Right atrium auricular region (tissue), 2 donors: Measurements from ENCODE around the gene NR1D2. TPM values are rescaled to one million over a fixed set of nuclear protein-coding genes. Genes with fewer than 3 reads are reported as not detected.

ENCODE experiments used
- DNase-seq: peaks from one replicate; pipeline ENCODE4 v3.0.0-alpha.2; 2019; ENCODE audit warnings: low spot score
- H3K27ac ChIP-seq, 2 donors: fragments of 200-600 bp; sonication (generic); 1 replicate in 1 of 2; 2 replicates in 1 of 2; pipeline ENCODE4 v1.5.1; 2016 to 2019
- H3K27me3 ChIP-seq, 2 donors: fragments of 200-600 bp; sonication (generic); one replicate each; pipeline versions ENCODE4 v1.5.1 to v1.6.0; 2017 to 2019
- H3K36me3 ChIP-seq: fragments of 200-600 bp; sonication (generic); one replicate; pipeline ENCODE4 v1.5.1; 2016
- H3K4me1 ChIP-seq, 2 donors: fragments of 200-600 bp; sonication (generic); one replicate each; pipeline versions ENCODE4 v1.5.1 to v1.6.0; 2017 to 2019
- H3K4me3 ChIP-seq, 2 donors: fragments of 200-600 bp; sonication (generic); 1 replicate in 1 of 2; 2 replicates in 1 of 2; pipeline ENCODE4 v1.5.1; 2017 to 2019; ENCODE audit warnings: mild to moderate bottlenecking in 1 of 2, moderate library complexity in 1 of 2
- H3K9me3 ChIP-seq, 2 donors: fragments of 200-600 bp; sonication (generic); one replicate each; pipeline ENCODE4 v1.5.1; 2019
- total RNA-seq, 2 donors: library from RNA; depleted of rRNA; stranded (reverse); fragments of >200 nt; gene quantifications; one replicate each; pipeline ENCODE4 v1.1.0, GENCODE V29; 2016
- TF ChIP-seq, protein P1 (sequence below), 2 donors: fragments of 200-600 bp; sonication (generic); IDR thresholded peaks; one replicate each; pipeline ENCODE4 v1.5.1; 2019; ENCODE audit warnings: antibody characterized with exemption in 2 of 2

The NR1D2 gene
- total RNA-seq, 2 donors from 2014 or later = 15.8 to 27.7 TPM

DNA sequence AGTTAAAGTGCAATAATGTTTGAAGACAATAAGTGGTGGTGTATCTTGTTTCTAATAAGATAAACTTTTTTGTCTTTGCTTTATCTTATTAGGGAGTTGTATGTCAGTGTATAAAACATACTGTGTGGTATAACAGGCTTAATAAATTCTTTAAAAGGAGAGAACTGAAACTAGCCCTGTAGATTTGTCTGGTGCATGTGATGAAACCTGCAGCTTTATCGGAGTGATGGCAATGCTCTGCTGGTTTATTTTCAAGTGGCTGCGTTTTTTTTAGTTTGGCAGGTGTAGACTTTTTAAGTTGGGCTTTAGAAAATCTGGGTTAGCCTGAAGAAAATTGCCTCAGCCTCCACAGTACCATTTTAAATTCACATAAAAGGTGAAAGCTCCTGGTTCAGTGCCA lies 25.5 kb upstream of the NR1D2 start:
- Histone ChIP-seq H3K36me3 (peaks cover 36% of the 10 kb centered on the region), H3K4me3 (no peak overlapping the region), H3K27me3 (no peaks in the 10 kb centered on the region), H3K9me3 (no peaks in the 10 kb centered on the region), H3K27ac (no peak overlapping the region), H3K4me1 (peaks cover 0 to 26% of the 10 kb centered on the region in 2 donors)
- no peak for DNase-seq
- TF ChIP-seq, protein P1, sequence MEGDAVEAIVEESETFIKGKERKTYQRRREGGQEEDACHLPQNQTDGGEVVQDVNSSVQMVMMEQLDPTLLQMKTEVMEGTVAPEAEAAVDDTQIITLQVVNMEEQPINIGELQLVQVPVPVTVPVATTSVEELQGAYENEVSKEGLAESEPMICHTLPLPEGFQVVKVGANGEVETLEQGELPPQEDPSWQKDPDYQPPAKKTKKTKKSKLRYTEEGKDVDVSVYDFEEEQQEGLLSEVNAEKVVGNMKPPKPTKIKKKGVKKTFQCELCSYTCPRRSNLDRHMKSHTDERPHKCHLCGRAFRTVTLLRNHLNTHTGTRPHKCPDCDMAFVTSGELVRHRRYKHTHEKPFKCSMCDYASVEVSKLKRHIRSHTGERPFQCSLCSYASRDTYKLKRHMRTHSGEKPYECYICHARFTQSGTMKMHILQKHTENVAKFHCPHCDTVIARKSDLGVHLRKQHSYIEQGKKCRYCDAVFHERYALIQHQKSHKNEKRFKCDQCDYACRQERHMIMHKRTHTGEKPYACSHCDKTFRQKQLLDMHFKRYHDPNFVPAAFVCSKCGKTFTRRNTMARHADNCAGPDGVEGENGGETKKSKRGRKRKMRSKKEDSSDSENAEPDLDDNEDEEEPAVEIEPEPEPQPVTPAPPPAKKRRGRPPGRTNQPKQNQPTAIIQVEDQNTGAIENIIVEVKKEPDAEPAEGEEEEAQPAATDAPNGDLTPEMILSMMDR (IDR thresholded peaks at IDR 0.05) = no peak

- Histone ChIP-seq H3K27me3 (no peaks in the 10 kb centered on the region), H3K27ac (no peak overlapping the region), H3K4me3 (no peak overlapping the region), H3K9me3 (no peaks in the 10 kb centered on the region), H3K36me3 (peaks cover 36% of the 10 kb centered on the region), H3K4me1 (peaks cover 0 to 24% of the 10 kb centered on the region in 2 donors)
- no peak for DNase-seq
- TF ChIP-seq, protein P1 (IDR thresholded peaks at IDR 0.05) = no peak
These were observed 24.9 kb upstream of the NR1D2 start for GRCh38 chr3:23920151-23920655.

GRCh38 chr3:23921052-23921511 lies 24.0 kb upstream of the NR1D2 start:
- Histone ChIP-seq H3K27ac (no peak overlapping the region), H3K4me3 (no peak overlapping the region), H3K27me3 (no peaks in the 10 kb centered on the region), H3K36me3 (peaks cover 36% of the 10 kb centered on the region), H3K4me1 (peaks cover 0 to 15% of the 10 kb centered on the region in 2 donors), H3K9me3 (no peaks in the 10 kb centered on the region)
- TF ChIP-seq, protein P1 (IDR thresholded peaks at IDR 0.05) = no peak
- no peak for DNase-seq

DNA sequence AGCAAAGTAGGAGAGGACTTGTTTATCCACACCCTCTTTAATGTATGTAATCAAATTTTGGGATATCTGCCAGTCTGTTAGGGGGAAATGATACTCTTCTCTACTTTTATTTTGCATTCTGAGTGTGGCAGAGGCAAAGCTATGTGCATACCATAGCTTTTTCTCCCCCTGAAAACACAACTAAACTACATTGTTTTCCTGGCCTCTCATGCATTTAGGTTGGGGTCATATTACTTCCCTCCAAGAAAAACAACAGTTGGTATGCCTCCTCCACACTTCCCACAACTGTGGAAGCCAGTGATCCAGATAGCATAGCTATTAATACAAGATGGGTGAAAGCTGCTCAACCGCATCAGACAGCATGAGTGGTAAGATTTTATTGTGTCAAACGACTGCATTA lies 21.3 kb upstream of the NR1D2 start:
- Histone ChIP-seq H3K9me3 (no peaks in the 10 kb centered on the region), H3K4me3 (no peak overlapping the region), H3K27ac (no peak overlapping the region), H3K4me1 (peaks cover 0 to 4% of the 10 kb centered on the region in 2 donors), H3K36me3 (peaks cover 26% of the 10 kb centered on the region), H3K27me3 (no peaks in the 10 kb centered on the region)
- no peak for DNase-seq
- TF ChIP-seq, protein P1 (IDR thresholded peaks at IDR 0.05) = no peak

DNA sequence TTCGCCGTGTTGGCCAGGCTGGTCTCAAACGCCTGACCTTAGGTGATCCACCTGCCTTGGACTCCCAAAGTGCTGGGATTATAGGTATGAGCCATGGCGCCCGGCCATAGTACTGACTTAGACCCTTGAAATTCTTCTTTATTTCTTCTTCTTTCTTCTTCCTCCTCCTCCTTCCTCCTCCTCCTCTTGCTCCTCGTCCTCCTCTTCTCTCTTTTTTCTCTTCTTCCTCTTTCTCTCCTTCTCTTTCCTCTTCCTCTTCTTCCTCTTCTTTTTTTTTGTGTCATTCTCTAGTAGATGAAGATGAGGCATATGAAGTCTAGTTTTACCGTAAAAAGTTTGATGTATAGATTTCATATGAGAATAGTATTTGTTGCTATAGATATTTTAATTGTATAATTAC lies 18.8 kb upstream of the NR1D2 start:
- Histone ChIP-seq H3K9me3 (no peaks in the 10 kb centered on the region), H3K4me3 (no peak overlapping the region), H3K36me3 (peaks cover under 1% of the 10 kb centered on the region), H3K27ac (no peak overlapping the region), H3K27me3 (no peaks in the 10 kb centered on the region), H3K4me1 (no peaks in the 10 kb centered on the region)
- no peak for DNase-seq
- TF ChIP-seq, protein P1 (IDR thresholded peaks at IDR 0.05) = no peak

GRCh38 chr3:23926736-23927135 lies 18.4 kb upstream of the NR1D2 start:
- Histone ChIP-seq H3K4me3 (no peak overlapping the region), H3K36me3 (no peaks in the 10 kb centered on the region), H3K9me3 (no peaks in the 10 kb centered on the region), H3K4me1 (no peaks in the 10 kb centered on the region), H3K27me3 (no peaks in the 10 kb centered on the region), H3K27ac (no peak overlapping the region)
- DNase-seq = no peak
- TF ChIP-seq, protein P1 (IDR thresholded peaks at IDR 0.05) = no peak
